DMS114 treated with DMSO at 0.1 percent for 48 hours (cell line): ENCODE results near the gene FOXD4L1.
"Not testable (repeated sequence)": the region's sequence is repeated elsewhere in the genome, so short reads cannot be mapped to it uniquely, and the experiment has no call there.

ENCODE experiments used
- DNase-seq: peaks from one replicate; lab custom pipeline; 2025; ENCODE audit not compliant: unreplicated experiment; lab: John Stamatoyannopoulos, UW

The FOXD4L1 gene

DNA sequence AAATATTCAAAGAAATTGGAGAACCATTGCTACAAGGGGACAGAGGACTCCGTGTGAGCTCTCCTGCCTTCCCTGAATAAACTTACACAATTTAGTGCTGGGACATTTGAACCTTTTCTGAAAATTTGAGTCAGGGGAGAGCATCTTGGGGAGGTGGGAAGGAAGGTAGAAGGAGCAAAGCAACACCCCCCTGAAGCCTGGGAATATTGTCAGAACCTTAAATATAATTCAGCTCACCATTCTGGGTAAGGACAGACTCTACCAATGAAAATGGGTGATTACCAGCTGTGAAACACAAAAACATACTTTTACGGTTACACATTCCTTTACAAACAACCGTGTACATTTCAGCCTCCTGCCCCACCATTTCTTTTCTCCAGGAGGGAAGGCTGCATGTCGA is at the start of gene FOXD4L1:
Gene FOXD4L1, plus strand, starts transcription at position 301 of the 400 bp plus-strand sequence. CDS start 592 bp downstream, outside the sequence.
- not testable (repeated sequence) for DNase-seq

GRCh38 chr2:113465770-113466169 is 32.7 kb upstream of the FOXD4L1 start:
- not testable (repeated sequence) for DNase-seq

GRCh38 chr2:113476688-113477368 is 21.6 kb upstream of the FOXD4L1 start:
- not testable (repeated sequence) for DNase-seq

GRCh38 chr2:113496527-113496926 is 1.9 kb upstream of the FOXD4L1 start:
- DNase-seq = not testable (repeated sequence)

- not testable (repeated sequence) for DNase-seq
Observed at GRCh38 chr2:113499019-113499885, 787 bp downstream of the FOXD4L1 start.

DNA sequence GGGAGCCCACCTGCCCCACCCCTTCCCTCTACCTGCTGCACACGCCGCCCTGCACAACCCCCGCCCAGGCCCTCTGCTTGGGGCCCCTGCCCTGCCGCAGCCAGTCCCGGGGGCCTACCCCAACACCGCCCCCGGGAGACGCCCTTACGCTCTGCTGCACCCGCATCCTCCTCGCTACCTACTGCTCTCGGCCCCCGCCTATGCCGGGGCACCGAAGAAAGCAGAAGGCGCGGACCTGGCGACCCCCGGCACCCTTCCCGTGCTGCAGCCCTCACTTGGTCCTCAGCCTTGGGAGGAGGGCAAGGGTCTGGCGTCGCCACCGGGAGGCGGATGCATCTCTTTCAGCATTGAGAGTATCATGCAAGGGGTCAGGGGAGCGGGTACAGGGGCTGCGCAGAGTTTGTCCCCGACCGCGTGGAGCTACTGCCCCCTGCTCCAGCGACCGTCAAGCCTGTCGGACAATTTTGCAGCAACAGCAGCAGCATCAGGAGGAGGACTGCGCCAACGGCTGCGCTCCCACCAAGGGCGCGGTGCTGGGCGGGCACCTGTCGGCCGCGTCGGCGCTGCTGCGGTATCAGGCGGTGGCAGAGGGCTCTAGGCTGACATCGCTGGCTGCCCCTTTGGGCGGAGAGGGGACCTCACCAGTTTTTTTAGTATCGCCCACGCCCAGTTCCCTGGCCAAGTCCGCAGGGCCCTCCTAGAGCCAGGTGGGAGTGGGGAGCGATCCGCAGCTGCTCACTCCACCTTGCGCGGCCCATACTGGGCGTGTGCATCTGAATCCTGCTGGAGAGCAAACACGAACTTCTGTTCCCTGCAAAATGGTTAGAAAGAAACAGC is 1.6 kb downstream of the FOXD4L1 start:
- not testable (repeated sequence) for DNase-seq

GRCh38 chr2:113500723-113501038 is 2.2 kb downstream of the FOXD4L1 start:
- DNase-seq = not testable (repeated sequence)

GRCh38 chr2:113502216-113503093 is 4.0 kb downstream of the FOXD4L1 start:
- not testable (repeated sequence) for DNase-seq

DNA sequence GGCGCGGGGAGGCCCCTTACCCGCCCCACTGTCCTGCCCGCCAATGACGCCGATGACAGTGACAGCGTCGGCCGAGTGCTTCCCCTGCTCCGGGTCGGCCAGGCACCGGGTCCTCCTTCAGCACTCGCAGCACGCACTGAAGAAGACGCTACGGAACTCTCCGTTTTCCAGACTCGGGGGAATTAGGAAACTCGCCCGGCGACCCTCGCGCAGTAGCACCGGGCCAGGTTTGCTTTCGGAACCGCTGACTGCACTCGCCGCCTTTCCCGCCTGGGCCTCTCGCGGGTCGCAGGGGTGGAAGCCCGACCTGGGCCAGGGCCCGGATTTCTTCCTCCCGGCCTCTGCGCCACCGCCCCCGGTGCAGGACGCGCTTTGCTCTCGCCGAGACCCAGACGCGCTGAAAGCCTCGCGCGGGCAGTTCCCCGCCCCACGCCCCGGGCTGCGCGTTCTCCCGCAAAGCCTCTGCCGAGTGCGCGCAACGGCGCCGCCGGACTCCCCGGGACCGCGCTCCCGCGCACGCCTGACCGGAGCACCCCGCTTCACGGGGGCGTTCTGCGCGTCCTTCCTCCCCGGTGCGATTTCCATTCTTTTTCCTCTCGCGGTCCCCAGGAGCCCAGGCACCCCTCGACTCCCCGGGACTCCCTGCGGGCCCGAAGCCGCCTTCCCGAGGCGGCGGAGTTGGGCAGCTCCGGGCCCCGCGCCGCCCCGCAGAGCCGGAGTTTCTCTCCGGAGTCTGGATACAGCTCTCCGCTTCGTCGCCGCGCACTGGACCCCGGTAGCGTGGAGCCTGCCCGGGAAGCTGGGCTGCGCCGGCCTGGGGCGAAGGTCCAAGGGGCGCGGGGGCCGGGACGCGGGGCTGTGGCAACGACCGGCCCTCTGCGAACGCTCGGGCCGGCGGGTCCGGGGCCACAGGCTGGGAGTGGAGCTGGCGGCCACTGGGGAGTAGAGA is 4.9 kb downstream of the FOXD4L1 start:
- DNase-seq = not testable (repeated sequence)

- not testable (repeated sequence) for DNase-seq
Observed at GRCh38 chr2:113504081-113504480, 5.6 kb downstream of the FOXD4L1 start.

GRCh38 chr2:113507394-113508140 is 9.1 kb downstream of the FOXD4L1 start:
- DNase-seq = not testable (repeated sequence)

DNA sequence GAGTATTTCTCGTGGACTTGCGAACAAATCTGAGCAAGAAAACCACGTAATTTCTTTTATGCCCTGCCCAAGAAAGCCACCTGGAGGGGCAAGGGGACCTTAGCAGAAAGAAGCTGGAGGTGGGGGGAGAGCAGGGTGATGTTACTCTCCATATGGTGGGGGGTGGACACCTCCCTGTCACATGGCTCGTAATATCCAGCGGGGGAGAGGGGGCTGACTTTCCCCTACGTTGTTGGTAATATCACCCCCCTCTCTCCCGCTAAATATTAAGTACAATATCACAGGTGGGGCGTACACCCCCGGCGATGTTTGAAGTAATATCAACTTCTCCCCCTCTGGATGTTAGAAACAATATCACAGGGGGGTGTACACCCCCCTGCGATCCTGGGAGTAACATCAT is 9.7 kb downstream of the FOXD4L1 start:
- DNase-seq = not testable (repeated sequence)

GRCh38 chr2:113510913-113511312 is 12.4 kb downstream of the FOXD4L1 start:
- DNase-seq = not testable (repeated sequence)

GRCh38 chr2:113511859-113512258 is 13.4 kb downstream of the FOXD4L1 start:
- not testable (repeated sequence) for DNase-seq

GRCh38 chr2:113515457-113515856 is 17.0 kb downstream of the FOXD4L1 start:
- DNase-seq = not testable (repeated sequence)

- not testable (repeated sequence) for DNase-seq
Observed at GRCh38 chr2:113515995-113516394, 17.5 kb downstream of the FOXD4L1 start.

DNA sequence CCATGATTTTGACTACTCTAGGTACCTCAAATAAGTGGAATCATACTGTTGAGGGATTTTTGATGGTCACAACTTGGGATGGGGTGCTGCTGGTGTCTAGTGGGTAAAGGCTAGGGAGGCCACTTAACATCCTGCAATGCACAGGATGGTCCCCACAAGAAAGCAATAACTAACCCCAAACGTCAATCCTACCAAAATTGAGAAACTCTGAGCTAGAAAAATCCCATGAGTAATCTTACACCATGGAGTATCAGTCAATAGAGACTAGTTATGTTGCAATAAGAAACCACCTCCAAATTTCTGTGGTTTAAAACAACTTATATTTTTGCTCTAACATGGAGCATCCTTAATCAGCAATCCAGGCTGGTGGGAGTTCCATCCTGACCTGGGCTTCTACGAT is 18.6 kb downstream of the FOXD4L1 start:
- DNase-seq = not testable (repeated sequence)

- DNase-seq = not testable (repeated sequence)
Observed at GRCh38 chr2:113520837-113521236, 22.4 kb downstream of the FOXD4L1 start.
